Measurements from ENCODE around the gene EFL1.

DNA sequence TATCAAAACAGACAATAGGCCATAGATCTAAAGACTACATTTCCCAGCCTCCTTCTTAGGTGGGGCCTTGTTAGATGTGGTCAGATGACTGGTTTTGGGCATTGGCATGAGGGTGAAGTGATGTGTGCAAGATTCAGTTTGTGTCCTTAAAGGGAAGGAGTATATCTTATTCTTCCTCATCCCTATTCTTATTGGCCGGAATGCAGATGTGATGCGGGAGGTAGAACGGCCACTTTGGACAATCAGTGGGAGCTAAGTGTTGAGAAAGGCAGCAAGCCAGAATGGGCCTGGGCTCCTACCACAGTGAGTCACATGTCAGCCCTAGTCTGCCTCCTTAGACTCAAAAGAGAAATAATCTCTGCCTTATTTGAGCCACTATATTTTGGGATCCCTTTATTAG, 126.9 kb downstream of the EFL1 start:
- no peak for TF ChIP-seq POLR2B (IDR thresholded peaks at IDR 0.05; ENCODE audit: low read depth, partially characterized antibody)
- TF ChIP-seq RFX5 (IDR thresholded peaks at IDR 0.05; ENCODE audit: low read depth, low read length) = no peak
- TF ChIP-seq, protein P1, sequence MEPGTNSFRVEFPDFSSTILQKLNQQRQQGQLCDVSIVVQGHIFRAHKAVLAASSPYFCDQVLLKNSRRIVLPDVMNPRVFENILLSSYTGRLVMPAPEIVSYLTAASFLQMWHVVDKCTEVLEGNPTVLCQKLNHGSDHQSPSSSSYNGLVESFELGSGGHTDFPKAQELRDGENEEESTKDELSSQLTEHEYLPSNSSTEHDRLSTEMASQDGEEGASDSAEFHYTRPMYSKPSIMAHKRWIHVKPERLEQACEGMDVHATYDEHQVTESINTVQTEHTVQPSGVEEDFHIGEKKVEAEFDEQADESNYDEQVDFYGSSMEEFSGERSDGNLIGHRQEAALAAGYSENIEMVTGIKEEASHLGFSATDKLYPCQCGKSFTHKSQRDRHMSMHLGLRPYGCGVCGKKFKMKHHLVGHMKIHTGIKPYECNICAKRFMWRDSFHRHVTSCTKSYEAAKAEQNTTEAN (CRISPR knock-in tag; IDR thresholded peaks at IDR 0.05) = no peak
- no peak for TF ChIP-seq TRIM28 (IDR thresholded peaks at IDR 0.05)
- no peak for TF ChIP-seq YY1 (IDR thresholded peaks at IDR 0.05; ENCODE audit: borderline replicate concordance in 1 of 3, control insufficient read depth in 1 of 3, extremely low read depth in 1 of 3, insufficient read depth in 3 of 3, insufficient read length in 1 of 3, insufficient replicate concordance in 2 of 3, low read depth in 1 of 3, low read length in 2 of 3)
- TF ChIP-seq, protein P2, sequence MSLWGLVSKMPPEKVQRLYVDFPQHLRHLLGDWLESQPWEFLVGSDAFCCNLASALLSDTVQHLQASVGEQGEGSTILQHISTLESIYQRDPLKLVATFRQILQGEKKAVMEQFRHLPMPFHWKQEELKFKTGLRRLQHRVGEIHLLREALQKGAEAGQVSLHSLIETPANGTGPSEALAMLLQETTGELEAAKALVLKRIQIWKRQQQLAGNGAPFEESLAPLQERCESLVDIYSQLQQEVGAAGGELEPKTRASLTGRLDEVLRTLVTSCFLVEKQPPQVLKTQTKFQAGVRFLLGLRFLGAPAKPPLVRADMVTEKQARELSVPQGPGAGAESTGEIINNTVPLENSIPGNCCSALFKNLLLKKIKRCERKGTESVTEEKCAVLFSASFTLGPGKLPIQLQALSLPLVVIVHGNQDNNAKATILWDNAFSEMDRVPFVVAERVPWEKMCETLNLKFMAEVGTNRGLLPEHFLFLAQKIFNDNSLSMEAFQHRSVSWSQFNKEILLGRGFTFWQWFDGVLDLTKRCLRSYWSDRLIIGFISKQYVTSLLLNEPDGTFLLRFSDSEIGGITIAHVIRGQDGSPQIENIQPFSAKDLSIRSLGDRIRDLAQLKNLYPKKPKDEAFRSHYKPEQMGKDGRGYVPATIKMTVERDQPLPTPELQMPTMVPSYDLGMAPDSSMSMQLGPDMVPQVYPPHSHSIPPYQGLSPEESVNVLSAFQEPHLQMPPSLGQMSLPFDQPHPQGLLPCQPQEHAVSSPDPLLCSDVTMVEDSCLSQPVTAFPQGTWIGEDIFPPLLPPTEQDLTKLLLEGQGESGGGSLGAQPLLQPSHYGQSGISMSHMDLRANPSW (CRISPR knock-in tag; IDR thresholded peaks at IDR 0.05) = no peak
- TF ChIP-seq, protein P3, sequence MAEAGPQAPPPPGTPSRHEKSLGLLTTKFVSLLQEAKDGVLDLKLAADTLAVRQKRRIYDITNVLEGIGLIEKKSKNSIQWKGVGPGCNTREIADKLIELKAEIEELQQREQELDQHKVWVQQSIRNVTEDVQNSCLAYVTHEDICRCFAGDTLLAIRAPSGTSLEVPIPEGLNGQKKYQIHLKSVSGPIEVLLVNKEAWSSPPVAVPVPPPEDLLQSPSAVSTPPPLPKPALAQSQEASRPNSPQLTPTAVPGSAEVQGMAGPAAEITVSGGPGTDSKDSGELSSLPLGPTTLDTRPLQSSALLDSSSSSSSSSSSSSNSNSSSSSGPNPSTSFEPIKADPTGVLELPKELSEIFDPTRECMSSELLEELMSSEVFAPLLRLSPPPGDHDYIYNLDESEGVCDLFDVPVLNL (CRISPR knock-in tag; IDR thresholded peaks at IDR 0.05; ENCODE audit: low read depth) = no peak
- TF ChIP-seq POLR2G (IDR thresholded peaks at IDR 0.05; ENCODE audit: low read depth, low read length) = no peak

Data from K562 (cell line).